GM21723 (cell line): ENCODE data around the gene PCTP.

Source experiments
- ATAC-seq: cut with Tn5 transposase; IDR thresholded peaks from one replicate; pipeline ENCODE4 v1.9.1; 2021; ENCODE audit warnings: mild to moderate bottlenecking, moderate library complexity; ENCODE audit not compliant: unreplicated experiment

PCTP gene

GRCh38 chr17:55751720-55752250, 934 bp downstream of the PCTP start:
- no peak for ATAC-seq

DNA sequence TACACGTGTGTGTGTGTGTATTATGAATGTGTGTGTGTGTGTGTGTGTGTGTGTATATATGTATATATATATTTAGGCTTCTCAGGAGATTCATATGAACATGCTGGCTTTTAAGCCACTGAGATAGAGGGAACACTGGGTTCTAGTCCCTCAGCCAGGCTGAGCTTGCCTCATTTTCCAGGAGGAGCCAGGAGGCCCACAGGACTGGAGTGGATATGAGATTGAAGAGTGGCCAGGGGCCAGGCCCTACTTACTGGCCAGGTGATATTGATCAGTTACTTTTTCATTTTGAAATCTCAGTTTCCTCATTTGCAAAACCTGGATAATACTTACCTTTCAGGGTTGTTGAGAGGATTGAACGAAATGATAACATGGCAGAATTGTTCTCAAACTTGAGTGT, 5.8 kb downstream of the PCTP start:
- no peak for ATAC-seq

- ATAC-seq: no peak
Measured at GRCh38 chr17:55757659-55758058, 6.8 kb downstream of the PCTP start.

GRCh38 chr17:55758171-55758570, 7.3 kb downstream of the PCTP start:
- ATAC-seq: no peak

DNA sequence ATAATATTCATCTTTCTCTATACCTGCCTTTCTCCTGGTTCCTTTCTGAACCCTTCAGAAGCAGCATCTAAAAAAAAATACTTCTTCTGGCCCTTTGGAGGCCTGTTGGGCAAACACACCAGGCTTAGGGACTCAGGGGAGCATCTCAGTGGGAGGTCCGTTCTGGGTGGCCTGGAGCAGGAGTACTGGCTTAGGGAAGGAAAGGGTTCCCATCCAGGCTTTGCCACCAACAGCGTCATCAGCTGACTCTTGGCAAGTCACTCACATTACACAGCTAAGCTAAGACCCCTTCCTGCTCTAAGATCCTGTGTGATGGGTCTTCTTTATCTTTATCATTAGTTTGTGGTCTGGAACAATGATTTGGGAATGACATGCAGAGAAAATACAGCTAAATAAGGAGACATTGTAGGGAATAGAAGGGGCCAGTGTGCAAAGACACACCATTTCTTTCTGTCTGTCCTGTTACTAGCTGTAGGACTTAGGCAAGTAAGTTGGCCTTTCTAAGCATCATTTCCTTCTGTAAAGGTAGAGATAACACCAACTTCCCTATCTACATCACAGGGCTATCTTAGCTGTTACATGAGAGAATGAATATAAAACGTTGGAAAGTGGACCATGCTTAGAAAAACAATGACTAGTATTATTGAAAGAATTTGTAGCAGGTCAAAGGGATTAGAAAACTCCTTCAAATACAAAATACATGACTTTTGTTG, 9.9 kb downstream of the PCTP start:
- ATAC-seq: no peak

GRCh38 chr17:55762086-55762858, 11.4 kb downstream of the PCTP start:
- ATAC-seq: no peak

GRCh38 chr17:55763856-55764255, 13.0 kb downstream of the PCTP start:
- ATAC-seq: no peak

- no peak for ATAC-seq
Measured at GRCh38 chr17:55764610-55765009, 13.8 kb downstream of the PCTP start.

DNA sequence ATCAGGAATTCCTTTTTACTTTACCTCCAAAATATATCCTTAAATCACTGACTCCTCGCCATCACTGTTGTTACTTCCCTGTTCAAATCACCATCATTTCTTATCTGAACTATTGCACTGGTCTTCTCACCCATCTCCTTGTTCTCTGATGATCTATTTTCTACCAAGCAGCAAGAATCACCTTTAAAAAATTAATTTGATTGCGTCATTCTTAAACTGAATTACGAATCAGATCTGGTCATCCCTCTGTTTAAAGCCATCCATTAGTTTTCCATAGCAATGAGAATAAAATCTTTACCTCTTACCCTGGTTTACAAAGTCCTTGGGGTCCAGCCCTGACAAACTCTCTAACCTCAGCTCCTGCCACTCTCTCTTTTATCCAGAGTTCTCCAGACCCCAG, 14.6 kb downstream of the PCTP start:
- ATAC-seq: no peak

DNA sequence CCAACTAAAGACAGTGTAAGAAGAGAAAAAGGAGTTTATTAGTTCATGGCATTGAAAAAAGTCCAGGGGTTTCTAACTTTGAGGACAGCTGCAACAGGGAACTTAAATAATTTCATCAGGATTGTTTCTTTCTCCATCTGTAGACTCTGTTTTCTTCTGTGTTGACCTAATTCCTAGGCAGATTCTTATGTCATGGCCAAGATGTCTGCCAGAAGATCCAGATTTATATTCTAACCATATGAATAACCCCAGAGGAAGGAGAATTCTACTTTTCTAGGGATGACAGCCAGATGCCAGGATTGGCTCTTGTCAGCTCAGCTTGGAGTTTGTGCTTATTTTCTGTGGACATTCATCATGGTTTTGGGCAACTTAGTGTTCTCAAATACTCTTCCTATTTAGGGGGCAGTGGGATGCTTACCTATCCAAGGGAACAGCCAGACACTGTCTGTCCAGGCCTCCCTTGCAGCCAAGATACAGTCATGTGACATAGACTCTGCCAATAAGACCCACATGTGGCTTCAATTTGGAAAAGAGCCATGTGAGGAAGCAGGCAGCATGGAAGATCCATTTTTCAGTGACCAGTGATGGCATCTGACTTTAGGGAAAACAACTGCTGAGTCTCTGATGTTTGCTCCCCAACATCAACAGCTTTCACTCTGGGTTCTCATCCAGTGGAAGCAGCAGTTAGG, 18.2 kb downstream of the PCTP start:
- no peak for ATAC-seq

DNA sequence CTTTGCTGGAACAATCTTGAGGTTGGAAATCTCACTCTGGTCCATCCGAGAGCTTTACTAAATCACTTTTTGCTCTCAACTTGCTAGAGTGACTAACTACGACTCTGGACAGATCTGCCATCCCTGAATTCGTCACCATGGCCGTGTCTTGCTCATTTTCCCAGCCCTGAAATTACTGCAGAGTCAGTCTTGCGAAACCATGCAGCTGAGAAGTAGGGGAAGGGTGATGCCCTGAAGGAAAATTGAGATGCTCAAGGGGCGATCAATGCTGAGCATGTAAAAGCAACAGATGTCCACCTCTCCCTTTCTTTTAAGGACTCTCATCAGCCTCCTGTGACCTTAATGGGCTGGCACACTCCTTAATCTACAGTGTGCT, 18.8 kb downstream of the PCTP start:
- ATAC-seq: no peak

GRCh38 chr17:55770196-55770870, 19.5 kb downstream of the PCTP start:
- ATAC-seq: no peak

- ATAC-seq: no peak
Measured at GRCh38 chr17:55772086-55772485, 21.2 kb downstream of the PCTP start.

GRCh38 chr17:55773671-55774070, 22.8 kb downstream of the PCTP start:
- no peak for ATAC-seq

DNA sequence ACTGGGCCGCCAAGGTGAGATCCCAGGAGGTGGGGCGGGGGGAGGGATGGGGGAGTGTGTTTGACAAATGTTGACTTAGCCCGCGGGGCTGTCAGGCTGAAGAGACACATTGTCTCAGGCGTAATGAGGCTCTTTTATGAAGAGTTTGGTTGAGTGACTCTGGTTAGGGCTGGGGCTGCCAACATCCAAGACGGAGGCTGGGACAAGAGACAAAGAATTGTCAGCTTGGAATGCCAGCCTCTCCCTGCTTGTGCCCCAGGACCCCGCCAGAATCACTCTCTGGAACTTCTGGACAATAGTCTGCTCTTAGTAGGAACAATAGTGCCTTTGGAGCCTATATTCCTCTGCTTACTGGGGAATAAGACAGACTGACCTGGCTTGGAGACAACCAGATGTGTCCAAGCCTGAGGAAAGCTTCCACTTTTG, 24.0 kb downstream of the PCTP start:
- ATAC-seq: no peak

GRCh38 chr17:55776271-55776670, 25.4 kb downstream of the PCTP start:
- ATAC-seq: no peak

DNA sequence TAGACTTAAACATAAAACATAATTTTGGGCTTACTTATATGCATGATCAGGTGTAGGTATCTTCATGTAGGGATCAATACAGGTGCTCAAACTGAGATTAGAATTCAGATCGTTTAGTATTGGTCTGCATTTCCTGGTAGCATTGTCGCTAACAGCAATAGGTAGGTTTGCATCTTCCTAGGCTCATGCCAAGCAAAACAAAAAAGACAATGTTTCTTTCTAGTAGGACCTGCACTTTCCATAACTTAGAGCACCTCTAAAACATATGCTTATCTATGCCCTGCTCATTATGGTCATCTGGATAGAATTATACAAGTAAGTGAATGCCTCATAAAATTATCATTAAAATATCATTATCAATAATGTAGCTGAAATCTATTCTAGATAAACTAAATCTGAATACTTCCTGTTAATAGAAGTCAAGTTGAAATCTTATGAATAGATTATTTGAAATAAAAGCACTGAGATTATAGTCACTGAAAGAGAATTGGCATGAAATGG, 26.7 kb downstream of the PCTP start:
- no peak for ATAC-seq

DNA sequence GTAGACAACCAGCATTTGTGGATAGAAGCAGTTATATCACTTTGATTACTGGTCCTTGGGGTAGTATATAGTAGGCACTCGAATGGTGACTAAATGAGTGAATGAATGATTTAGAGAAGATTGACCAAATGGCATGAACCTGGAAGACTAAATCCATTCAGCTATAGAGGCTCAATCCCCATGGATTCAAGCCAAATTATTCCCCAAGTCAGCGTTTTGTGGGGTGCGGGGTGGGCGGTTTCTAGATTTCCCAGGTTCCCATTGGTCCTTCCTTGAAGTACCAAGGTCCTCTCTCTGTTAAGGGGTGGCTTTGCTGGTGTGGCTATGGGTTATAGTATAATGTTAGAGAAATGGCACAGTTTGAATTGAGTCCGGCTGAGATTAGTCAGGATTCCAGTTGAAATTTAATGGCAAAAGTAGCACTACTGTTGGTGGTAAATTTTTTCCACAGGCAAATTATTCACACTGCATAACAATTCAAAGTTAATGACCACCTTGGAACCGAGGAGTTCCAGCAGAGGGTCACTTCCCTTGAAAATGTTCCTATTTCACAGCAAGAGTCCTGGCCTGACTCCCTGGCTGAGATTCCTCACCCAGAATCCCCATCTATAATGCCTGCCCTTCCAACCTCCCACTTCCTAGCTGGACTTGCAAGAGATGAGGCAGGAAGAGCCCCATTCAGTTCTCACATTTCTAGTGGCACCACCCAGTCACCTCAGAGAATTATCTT, 27.7 kb downstream of the PCTP start:
- ATAC-seq: no peak

DNA sequence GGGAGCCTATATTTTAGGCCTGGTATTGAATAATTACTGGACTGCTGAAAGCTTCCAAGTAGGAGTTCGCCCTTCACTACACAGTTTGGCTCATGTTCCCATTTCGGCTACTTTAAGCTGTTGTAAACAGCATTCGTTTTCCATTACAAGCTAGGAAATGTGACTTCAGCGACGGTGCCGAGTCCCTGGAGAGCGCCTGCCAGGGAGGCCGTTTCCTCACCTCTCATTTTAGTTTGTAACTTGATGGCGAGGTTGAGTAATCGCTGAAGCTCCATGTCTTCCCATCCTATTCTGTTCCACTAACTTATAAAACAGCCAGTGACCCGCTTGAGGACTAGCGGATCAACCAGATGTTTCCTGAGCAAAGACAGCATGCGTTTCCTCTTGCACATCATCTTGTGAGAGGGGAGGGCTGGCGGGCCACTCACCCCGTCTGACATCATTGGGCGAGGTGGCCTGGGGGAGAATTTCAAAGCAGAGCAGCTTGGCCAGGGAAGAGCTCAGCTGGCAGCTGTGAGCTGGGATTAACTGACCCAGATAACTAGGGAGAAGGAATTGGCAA, 32.9 kb downstream of the PCTP start:
- ATAC-seq: no peak

- no peak for ATAC-seq
Measured at GRCh38 chr17:55784666-55785065, 33.8 kb downstream of the PCTP start.
